ENCODE results near the gene C7orf57.

C7orf57 gene

GRCh38 chr7:48031111-48031510 lies 4.2 kb upstream of the C7orf57 start:
- no peak overlapping the region for H3K4me3 ChIP-seq (ENCODE audit: low read depth, low read length)
- DNase-seq (ENCODE audit: low read depth) = no peak

DNA sequence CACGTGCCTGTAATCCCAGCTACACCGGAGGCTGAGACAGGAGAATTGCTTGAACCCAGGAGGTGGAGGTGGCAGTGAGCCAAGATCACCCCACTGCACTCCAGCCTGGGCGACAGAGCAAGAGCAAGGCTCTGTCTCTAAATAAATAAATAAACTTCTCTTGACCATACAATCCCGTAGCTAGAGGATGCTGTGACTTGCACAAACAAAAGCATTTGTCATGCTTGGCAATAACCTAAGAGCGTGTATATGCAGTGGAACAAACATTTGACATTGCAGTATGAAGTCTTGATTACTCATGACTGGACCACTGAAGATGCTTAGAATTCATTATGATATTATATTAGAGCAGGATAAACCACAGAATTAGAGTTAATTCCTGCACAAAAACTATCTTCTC lies 1.4 kb upstream of the C7orf57 start:
- H3K4me3 ChIP-seq (ENCODE audit: low read depth, low read length) = no peak overlapping the region
- no peak for DNase-seq (ENCODE audit: low read depth)

- peak overlapping the region; percentile 56 for H3K4me3 ChIP-seq (ENCODE audit: low read depth, low read length)
- no peak for DNase-seq (ENCODE audit: low read depth)
Measured at GRCh38 chr7:48035967-48036478, 680 bp downstream of the C7orf57 start.

DNA sequence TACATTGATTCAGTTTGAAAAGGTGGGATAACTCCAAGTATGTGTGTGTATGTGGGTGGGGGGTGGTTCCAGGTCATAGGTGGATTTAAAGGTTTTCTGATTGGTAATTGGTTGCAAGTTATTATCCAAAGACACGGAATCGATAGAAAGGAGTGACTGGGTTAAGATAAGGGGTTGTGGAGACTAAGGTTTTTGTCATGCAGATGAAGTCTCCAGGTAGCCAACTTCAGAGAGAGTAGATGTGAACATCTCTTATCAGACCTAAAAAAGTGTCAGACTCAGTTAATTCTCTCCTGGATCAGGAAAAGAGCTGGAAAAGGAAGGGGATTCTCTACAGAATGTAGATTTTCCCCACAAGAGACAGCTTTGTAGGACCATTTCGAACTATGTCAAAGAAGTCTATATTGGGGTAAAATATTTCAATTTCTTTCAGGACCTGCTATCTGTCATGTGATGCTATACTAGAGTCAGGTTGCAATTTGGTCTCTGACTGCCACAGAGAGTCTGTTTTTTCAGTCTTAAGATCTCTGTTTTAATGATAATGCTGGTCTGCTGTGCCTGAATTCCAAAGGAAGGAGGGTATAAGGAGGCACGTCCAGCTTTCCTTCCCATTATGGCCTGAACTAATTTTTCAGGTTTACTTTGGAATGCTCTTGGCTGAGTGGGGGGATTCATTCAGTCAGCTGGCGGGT lies 3.6 kb downstream of the C7orf57 start:
- H3K4me3 ChIP-seq (ENCODE audit: low read depth, low read length) = no peak overlapping the region
- DNase-seq (ENCODE audit: low read depth) = no peak

- H3K4me3 ChIP-seq (ENCODE audit: low read depth, low read length) = no peak overlapping the region
- no peak for DNase-seq (ENCODE audit: low read depth)
Measured at GRCh38 chr7:48040944-48041652, 5.8 kb downstream of the C7orf57 start.

- DNase-seq (ENCODE audit: low read depth) = no peak
- no peak overlapping the region for H3K4me3 ChIP-seq (ENCODE audit: low read depth, low read length)
Measured at GRCh38 chr7:48041653-48041970, 6.3 kb downstream of the C7orf57 start.

- DNase-seq (ENCODE audit: low read depth) = no peak
- no peak overlapping the region for H3K4me3 ChIP-seq (ENCODE audit: low read depth, low read length)
Measured at GRCh38 chr7:48042216-48042615, 6.9 kb downstream of the C7orf57 start.

GRCh38 chr7:48042636-48043035 lies 7.3 kb downstream of the C7orf57 start:
- no peak for DNase-seq (ENCODE audit: low read depth)
- no peak overlapping the region for H3K4me3 ChIP-seq (ENCODE audit: low read depth, low read length)

- no peak overlapping the region for H3K4me3 ChIP-seq (ENCODE audit: low read depth, low read length)
Measured at GRCh38 chr7:48045195-48045765, 9.9 kb downstream of the C7orf57 start.

DNA sequence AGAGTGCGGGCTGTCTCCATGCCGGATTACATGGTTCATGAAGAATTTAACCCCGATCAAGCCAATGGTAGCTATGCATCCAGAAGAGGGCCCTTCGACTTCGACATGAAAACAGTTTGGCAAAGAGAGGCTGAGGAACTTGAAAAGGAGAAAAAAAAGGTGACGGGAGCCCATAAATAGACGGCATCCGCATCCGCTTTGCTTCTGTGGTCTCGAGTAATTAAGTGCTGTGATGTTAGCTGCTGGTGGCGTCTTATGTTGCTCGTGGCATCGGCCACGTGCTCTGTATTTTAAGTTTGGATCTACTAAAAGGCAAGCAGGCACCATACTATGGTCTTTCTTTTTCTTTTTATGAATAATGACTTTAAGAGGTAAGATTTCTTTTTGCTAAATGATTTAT lies 11.1 kb downstream of the C7orf57 start:
- H3K4me3 ChIP-seq (ENCODE audit: low read depth, low read length) = no peak overlapping the region
- no peak for DNase-seq (ENCODE audit: low read depth)

More at GRCh38 chr7:48045195-48045765, 9.9 kb downstream of the C7orf57 start:
- no peak for DNase-seq (ENCODE audit: low read depth)

DNA sequence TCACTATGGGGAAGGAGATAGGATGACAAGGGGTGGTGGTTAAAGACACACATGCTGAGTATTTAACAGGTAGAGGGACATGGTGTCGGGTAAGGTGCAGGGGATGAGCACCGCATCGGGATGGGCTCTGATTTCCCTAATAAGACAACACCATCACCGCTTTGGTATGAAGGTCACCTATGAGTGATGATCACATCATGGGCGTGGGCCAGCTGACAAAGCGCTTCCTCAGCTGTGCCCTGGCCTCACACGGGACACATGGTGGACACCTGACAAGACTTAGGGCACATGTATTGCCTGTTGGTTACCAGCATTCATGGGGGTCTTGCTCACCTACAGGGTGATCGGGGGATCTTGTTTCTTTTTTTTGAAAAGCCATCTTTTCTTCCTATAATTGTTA lies 12.8 kb downstream of the C7orf57 start:
- DNase-seq (ENCODE audit: low read depth) = no peak
- no peak overlapping the region for H3K4me3 ChIP-seq (ENCODE audit: low read depth, low read length)

GRCh38 chr7:48049850-48050249 lies 14.5 kb downstream of the C7orf57 start:
- no peak for DNase-seq (ENCODE audit: low read depth)
- H3K4me3 ChIP-seq (ENCODE audit: low read depth, low read length) = no peak overlapping the region

DNA sequence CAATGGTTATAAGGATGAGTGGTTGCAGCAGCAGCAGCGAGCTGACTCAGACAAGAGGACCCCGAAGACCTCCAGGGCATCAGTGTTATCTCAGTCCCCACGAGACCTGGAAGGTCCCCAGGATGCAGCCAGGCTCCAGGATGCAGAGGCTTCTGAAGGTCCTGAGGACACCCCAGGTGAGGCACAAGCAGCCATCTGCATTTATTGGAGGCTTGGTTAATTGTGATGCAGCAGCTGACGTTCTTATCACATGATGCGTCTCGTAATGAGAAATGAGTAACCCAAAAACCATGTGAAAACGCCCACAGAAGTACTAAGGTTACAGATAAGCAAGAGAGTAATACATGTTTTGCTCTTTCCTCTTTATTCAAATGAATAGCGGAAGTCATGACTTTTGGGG lies 17.4 kb downstream of the C7orf57 start:
- no peak for DNase-seq (ENCODE audit: low read depth)
- H3K4me3 ChIP-seq (ENCODE audit: low read depth, low read length) = no peak overlapping the region

- H3K4me3 ChIP-seq (ENCODE audit: low read depth, low read length) = no peak overlapping the region
- no peak for DNase-seq (ENCODE audit: low read depth)
Measured at GRCh38 chr7:48053736-48054135, 18.4 kb downstream of the C7orf57 start.

GRCh38 chr7:48058990-48059389 lies 23.6 kb downstream of the C7orf57 start:
- H3K4me3 ChIP-seq (ENCODE audit: low read depth, low read length) = no peak overlapping the region
- DNase-seq (ENCODE audit: low read depth) = no peak

DNA sequence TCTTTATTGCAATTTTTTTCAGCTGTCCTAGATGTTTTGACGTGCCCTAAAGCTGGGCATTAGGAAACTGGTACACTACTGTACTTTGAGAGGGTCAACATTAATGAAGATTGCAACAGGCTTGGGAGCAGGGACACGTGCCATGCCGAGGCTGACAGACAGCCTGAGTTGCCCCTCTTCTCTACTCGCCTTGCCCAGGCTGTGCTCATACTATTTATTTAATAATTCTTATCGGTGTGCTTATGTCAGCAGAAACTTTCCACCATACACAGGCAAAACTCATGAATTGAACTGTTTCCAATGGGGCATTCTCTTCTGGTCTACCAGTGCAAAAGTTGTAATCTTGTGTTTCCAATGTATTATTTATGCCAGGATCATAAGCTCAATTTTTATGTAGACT lies 24.4 kb downstream of the C7orf57 start:
- H3K4me3 ChIP-seq (ENCODE audit: low read depth, low read length) = no peak overlapping the region
- no peak for DNase-seq (ENCODE audit: low read depth)

- no peak for DNase-seq (ENCODE audit: low read depth)
- no peak overlapping the region for H3K4me3 ChIP-seq (ENCODE audit: low read depth, low read length)
Measured at GRCh38 chr7:48063985-48064384, 28.6 kb downstream of the C7orf57 start.

- no peak for DNase-seq (ENCODE audit: low read depth)
- H3K4me3 ChIP-seq (ENCODE audit: low read depth, low read length) = no peak overlapping the region
Measured at GRCh38 chr7:48067475-48067874, 32.1 kb downstream of the C7orf57 start.

DNA sequence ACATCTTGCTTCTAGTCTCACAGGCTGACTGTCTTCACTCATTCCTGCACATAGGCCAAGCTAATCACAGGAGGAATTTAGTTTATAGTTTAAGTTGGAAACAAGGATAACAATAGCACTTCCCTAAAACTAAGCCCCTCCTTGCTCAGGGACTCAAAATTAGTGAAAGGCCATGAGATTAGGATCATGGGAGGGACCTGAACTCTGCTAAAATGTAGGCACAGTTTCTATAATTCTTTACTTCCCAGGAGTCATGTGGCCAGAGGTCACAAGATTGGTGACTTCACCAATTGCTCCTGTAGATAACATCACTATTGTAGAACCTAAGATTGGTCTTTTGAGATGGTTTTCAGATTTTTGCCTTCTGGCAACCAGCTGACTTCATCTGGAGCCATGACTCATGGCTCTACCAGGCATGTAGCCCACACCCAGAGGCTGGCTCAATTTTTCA lies 38.9 kb downstream of the C7orf57 start:
- DNase-seq (ENCODE audit: low read depth) = no peak

DNA sequence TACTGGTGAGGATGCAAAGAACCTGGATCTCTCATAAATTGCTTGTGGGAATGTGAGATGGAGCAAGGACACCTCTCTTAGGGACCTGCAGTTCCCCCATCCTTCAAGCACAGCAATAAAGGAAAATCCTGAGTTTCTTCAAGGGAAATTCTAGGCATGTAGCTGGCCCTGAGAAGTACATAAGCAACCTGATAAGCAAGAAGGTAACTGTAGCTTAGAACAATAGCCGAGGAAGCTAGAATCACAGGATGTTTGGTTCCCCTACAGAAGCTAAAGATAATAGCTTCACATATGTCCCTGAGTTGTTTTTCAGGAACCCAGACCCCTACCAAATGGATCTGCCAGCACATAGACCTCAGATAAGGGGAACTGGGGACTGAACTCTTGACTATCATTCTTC lies 42.1 kb downstream of the C7orf57 start:
- H3K4me3 ChIP-seq (ENCODE audit: low read depth, low read length) = no peak overlapping the region
- DNase-seq (ENCODE audit: low read depth) = no peak

More for the DNA sequence above, 38.9 kb downstream of the C7orf57 start:
- no peak overlapping the region for H3K4me3 ChIP-seq (ENCODE audit: low read depth, low read length)

- no peak overlapping the region for H3K4me3 ChIP-seq (ENCODE audit: low read depth, low read length)
- no peak for DNase-seq (ENCODE audit: low read depth)
Measured at GRCh38 chr7:48078470-48078869, 43.1 kb downstream of the C7orf57 start.
